NCI-H510A (cell line): ENCODE results near the gene ZNF324B.
"Not testable (repeated sequence)": the region's sequence is repeated elsewhere in the genome, so short reads cannot be mapped to it uniquely, and the experiment has no call there.

ENCODE experiments used
- DNase-seq: peaks from one replicate; lab custom pipeline; 2025; lab: John Stamatoyannopoulos, UW

ZNF324B gene

DNA sequence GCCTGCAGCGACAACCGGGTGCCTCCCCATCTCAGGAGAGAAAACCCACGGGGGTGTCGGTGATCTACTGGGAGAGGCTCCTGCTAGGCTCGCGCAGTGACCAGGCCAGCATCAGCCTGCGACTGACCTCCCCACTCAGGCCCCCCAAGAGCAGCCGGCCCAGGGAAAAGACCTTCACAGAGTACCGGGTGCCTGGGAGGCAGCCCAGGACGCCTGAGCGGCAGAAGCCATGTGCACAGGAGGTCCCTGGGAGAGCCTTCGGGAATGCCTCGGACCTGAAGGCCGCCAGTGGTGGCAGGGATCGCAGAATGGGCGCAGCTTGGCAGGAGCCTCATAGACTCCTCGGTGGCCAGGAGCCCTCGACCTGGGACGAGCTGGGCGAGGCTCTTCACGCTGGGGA, 3.9 kb downstream of the ZNF324B start:
- no peak for DNase-seq

DNA sequence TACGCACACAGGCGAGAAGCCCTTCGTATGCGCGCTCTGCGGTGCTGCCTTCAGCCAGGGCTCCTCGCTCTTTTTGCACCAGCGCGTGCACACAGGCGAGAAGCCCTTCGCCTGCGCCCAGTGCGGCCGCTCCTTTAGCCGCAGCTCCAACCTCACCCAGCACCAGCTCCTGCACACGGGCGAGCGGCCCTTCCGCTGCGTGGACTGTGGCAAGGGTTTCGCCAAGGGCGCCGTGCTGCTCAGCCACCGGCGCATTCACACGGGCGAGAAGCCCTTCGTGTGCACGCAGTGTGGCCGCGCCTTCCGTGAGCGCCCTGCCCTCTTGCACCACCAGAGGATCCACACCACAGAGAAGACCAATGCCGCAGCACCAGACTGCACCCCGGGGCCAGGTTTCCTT, 4.7 kb downstream of the ZNF324B start:
- DNase-seq, result no peak

DNA sequence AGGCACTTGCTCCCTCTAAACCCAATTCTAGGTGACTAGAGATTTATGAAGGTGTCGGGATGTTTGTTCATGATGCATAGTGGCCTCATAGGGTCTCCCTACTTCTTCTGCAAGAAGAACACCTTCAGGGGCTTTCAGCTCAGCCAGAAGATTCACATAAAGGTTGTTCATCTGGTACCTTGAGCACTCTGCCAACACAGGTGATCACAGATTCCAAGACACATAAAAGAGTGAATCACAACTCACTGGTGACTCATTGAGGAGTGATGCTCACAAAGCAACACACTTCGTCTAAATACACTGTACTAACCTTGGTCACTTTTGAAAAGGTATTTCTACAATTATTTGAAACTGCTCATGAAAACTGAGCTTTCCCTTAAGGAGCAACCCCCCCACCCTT, 8.6 kb downstream of the ZNF324B start:
- no peak for DNase-seq

DNA sequence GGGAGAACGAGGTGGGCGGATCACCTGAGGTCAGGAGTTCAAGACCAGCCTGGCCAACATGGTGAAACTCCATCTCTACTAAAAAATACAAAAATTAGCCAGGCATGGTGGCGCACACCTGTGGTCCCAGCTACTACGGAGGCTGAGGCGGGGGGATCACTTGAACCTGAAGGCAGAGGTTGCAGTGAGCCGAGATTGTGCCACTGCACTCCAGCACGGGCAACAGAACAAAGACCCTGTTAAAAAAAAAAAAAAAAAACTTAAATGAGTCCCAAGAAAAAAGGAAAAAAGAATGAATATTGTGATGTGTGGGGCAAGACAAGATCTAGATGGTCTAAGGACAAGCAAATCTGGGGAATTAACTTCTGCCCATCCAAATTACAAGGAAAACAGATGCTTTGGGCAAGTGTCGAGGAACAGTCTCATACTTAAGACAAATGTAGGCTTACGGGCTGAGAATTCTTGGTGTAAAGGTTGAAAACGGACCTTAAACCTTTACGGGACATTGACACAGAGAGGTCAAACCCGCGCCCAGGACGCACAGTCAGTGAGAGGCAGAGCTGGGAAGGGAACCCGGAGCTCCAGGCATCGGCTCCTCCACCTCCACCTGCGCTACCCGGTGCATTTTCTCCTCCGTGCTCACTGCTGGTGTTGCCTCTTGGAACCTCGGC, 14.8 kb downstream of the ZNF324B start:
- no peak for DNase-seq

DNA sequence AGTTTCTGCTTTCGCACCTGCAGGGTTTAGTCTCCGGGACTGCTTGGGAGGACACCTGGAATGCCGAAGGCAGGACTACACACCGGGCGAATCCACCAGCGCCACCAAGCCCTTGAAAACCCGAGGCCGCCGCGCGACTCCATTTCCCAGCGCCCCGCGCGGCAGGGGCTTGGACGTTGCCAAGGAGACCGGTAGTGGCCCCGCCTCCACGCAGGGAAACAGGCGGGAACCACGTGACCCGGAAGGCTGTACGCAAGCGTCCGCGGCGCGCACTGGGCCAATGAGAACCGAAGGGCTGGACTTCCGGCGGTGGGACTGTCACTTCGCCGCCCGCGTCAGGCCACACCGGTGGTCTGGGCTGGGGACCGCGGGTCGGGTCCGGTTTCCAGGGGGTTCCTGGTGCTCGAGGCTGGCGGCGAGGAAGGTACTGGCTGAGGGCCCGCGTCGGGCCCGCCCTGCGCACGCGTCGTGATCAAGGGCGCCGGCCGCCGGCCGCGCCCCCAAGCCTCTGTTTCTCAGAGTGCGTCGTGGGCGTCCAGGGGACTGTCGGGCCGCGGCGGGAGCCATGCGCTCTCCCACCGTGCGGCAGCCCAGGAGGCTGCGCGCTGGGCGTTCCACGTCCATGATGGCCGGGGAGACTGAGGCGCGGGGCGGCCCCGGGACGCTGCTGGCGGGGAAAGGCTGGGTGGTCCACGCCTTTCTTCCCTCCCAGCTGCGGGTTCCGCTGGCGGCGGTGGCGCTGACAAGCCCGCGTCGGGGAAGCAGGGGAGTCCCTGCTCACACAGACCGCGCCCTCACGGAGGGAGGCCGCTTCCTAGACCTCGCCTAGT, 15.6 kb downstream of the ZNF324B start, which contains the start of gene ZNF324:
TSS of gene ZNF324 (plus strand) at position 321 of the 830 bp plus-strand sequence. CDS start 2,106 bp downstream, outside the sequence.
- peak; percentile 97 for DNase-seq

DNA sequence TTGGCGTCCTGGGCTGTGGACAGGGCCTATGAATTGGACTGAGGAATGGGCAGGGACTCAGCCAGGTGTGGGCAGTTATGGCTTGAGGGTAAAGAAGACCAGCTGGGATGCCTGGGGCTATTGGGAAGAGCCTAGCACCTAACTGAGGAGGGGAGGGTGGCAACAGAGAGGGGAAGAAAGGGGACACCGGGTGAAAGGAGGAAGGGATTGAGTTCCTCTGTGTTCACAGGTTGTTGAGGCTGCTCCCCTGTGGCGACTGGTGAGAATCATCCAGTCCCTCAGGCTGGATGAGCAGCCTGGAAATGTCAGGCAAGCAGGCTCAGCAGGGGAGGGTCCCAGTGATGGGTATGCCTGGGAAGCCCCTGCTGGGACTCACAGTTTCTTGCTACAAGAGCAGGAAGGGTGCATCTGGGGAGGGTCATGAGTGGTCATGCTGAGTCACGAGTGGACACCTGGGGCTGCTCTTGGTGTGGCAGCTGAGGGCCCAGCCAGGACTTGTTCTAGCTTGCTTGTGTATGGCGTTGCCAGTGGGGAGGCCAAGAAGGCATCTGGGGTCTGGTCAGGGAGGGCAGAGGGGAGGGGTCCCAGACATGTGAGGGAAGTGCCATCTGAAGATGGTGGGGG, 16.9 kb downstream of the ZNF324B start:
- DNase-seq, result no peak

DNA sequence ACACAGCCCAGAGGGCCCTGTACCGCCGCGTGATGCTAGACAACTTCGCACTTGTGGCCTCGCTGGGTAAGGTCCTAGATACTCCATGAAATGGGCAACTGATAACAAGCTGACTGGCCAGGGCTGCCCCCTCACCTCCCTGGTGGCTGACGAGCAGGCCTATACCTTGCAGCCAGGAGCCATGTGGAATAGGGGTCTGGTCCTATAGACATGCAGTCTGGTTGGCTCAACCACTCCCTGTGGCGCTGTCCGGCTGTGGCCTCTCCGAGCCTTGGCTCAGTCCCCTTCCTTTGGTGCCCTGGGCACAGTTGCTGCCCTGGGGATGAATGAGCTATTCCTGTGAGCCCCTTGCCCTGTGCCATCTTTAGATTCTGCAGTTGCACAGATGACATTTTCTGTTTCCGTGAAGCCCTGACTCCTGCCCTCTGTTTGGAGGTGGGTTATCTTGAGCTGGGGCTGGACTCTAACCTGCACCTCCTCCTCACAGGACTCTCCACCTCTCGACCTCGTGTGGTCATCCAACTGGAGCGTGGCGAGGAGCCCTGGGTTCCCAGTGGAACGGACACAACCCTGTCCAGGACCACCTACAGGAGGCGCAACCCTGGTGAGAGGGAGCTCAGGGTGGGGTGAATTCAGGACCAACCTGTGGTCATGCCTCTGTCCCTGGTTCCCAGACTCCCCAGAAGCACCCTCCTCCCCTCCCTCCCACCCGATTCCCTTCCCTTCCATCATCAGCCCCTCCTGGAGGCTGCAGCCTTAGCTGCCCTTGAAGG, 18.0 kb downstream of the ZNF324B start:
- DNase-seq, result no peak

DNA sequence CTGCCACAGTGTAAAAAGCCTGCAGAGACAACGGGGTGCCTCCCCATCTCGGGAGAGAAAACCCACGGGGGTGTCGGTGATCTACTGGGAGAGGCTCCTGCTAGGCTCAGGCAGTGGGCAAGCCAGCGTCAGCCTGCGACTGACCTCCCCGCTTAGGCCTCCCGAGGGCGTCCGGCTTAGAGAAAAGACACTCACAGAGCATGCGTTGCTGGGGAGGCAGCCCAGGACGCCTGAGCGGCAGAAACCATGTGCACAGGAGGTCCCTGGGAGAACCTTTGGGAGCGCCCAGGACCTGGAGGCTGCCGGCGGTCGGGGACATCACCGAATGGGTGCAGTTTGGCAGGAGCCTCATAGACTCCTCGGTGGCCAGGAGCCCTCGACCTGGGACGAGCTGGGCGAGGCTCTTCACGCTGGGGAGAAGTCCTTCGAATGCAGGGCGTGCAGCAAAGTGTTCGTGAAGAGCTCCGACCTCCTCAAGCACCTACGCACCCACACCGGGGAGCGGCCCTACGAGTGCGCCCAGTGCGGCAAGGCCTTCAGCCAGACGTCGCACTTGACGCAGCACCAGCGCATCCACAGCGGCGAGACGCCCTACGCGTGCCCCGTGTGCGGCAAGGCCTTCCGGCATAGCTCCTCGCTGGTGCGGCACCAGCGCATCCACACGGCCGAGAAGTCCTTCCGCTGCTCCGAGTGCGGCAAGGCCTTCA, 19.6 kb downstream of the ZNF324B start:
- not testable (repeated sequence) for DNase-seq

DNA sequence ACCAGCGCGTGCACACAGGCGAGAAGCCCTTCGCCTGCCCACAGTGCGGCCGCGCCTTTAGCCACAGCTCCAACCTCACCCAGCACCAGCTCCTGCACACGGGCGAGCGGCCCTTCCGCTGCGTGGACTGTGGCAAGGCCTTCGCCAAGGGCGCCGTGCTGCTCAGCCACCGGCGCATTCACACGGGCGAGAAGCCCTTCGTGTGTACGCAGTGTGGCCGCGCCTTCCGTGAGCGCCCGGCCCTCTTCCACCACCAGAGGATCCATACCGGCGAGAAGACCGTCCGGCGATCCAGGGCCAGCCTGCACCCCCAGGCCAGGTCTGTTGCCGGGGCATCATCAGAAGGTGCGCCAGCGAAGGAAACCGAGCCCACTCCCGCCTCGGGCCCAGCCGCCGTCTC, 20.3 kb downstream of the ZNF324B start:
- no peak for DNase-seq

DNA sequence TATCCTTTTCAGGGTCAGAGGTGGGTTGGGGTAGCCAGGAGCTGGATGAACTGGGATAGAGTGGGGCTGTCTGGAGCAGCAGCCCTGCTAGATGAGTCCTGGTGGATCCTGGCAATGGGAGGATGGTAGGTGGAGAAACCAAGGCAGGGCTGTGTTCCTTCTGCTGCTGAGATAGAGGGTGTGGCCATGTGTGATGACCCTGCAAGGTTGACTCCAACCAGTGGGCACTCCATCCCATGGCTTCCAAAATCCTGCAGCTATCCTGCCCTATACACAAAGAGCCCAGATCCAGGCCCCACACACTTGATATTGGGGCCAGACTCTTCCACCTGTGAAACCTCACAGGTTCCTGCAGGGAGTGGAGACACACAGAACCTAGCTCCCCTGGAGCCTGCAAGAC, 22.4 kb downstream of the ZNF324B start:
- no peak for DNase-seq

DNA sequence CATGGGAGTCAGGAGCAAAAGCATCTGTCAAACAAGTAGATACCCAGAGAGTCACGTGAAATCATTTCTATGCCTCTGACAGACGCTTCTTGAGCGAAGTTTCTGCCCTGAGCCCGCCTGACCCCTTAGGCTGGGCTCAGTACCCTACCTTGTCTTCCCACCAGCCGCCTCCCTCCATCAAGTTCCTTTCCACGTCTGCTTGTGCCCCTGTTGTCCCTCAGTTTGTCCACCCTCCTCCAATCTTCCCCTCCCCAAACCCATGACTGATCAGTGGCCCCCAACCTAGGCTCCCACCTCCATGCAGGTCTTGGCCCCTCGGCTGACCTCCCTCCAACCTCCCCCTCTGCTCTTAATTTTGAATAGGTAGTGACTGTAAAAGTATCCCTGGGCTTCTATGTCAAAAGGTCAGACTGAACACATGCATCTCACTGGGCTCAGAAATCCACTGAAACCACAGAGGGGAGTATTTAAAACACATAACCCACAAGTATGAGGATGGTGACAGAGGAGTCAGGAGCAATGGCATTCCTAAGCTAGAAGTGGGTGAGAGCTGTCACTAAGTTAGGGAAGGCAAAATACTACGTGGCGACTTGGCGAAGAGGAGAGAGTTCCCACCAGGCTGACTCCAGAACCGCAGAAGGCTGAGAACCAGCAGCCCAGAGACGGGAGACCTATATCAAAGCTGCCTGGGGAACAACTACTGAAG, 23.0 kb downstream of the ZNF324B start:
- no peak for DNase-seq

DNA sequence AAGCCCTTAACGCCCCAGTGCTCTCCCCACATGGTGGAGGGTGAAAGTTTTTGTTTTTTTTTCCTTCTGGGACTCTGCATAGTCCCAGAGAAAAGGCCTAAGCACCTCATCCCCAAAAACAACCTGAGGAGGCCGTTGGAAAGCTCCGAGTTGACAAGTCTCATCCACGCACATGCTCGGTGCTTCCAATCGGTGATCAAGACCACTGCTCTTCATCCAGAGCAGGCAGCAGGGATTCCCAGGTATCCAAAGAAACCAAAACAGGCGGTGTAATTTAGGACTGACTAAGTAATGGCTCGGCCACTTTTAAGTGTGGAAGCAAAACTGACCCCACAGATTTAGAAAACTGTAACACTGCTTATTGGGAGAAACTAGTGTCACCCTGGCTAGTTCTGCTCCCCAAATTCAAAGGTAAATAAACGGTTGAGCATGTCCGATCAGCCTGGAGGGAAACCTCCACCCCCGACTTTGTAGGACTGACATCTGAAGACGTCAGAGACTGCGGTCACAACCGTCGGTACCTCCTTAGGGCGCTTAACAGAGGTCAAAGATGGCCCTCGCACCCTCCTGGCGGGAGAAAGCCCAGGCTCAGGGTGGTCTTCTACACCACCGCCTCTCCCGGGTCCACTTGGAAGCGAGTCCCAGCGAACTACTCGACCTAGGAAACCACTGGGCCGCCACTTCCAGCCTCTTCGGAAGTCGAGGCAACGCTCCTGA, 23.7 kb downstream of the ZNF324B start:
- no peak for DNase-seq

DNA sequence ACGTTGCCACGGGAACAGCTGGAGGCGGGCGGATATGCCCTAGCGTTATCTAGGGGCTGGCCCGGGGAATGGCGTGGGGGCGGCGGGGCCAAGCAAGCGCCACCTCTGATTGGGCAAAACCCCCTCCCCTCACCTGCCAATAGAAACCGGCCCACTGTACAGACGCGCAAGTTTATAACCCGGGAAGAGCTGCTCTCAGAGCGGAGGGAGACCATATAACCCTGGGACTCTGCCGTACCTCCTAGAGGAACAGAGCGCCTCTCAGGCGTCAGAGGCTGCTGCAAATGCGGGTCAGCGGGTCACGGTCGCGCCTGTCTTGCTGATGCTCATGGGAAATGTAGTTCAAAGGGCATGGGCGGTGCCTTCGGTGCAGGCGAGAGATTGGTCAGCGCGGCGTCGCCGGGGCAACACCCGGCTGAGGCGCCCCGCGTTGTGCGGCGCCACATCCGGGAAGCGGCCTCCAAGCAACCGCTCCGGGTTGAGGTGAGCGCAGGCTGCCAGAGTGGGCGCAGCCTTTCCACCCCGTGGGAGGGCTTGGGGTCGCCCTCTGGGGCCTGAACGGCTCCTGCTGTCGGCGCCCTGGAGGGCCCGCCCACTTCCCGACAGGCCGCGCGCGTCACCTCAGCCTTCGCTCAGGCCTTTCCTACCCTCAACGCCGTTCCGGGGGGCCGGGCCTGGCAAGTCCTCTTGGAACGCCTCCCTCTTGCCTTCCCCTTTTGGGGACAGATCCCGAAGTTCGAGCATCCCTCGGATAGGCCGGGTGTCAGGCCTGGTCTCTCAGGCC, 24.5 kb downstream of the ZNF324B start, which contains the start of gene ZNF446:
TSS of gene ZNF446 (plus strand) at position 639 of the 784 bp plus-strand sequence. CDS start 867 bp downstream, outside the sequence.
- DNase-seq, result peak; percentile 93

DNA sequence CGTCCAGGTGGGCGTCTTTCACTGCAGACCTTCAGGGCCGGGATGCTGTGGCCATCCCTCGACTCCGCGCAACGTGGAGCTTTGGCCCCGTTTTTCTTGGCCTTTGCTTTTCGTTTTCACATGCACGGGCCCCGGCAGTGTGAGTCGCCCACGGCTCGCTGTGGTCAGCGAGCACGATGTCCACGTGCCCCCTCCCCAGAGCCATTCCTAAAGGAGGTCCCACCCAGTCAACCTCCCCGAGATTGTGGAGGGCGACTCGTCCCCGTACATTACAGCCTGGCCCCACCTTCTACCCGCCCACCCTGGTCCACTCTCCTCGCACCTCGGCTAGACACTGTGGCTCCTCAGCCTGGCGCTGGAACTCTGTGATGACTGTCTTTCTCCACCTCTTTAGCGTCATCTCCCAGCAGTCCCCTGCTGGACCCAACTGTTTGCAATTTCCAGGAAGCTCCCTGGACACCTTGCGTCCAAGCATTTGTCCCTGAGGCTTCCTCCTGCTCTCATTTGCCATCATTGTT, 25.1 kb downstream of the ZNF324B start:
- no peak for DNase-seq

DNA sequence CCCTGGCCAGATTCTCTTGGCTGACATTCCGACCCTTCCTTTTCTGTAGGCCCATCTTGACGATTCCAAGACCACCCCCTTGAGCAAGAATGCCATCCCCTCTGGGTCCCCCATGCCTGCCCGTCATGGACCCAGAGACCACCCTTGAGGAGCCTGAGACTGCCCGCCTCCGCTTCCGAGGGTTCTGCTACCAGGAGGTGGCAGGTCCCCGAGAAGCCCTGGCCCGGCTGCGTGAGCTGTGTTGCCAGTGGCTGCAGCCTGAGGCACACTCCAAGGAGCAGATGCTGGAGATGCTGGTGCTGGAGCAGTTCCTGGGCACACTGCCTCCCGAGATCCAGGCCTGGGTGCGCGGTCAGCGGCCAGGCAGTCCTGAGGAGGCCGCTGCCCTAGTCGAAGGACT, 25.7 kb downstream of the ZNF324B start:
- DNase-seq, result no peak

DNA sequence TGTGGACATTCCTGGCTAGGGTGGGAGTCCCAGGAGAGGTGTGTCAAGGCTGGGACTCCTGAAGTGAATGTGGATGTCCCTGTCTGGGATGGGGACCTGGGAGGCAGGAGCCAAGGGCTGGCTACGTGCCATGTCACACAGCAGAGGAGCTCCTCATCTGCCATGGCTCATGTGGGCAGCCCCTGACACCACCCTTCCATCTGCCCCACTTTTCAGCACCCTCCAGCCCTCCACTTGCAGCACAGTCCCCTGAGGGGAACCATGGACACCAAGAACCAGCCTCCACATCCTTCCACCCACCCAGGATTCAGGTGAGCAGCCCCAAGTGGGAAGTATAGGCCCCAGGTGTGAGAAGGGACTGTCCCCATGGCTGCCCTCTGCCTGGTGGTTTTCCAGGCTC, 26.4 kb downstream of the ZNF324B start:
- no peak for DNase-seq

DNA sequence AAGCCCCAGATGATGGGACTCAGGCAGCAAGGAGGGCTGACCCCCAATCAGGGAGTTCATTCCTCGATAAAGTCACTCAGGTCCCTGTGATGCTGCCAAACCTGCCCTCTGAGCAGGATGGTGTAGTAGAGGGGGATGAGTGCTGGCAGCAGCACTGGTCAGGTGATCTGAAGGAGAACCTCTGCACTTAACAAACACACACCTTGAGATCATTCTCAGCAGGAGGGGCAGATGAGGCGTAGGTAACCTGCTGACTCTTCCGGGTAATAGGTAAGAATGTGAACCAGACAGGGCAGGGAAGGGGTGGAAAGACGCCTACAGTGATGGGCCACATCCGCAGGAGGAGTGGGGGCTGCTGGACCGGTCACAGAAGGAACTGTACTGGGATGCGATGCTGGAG, 27.9 kb downstream of the ZNF324B start:
- no peak for DNase-seq

DNA sequence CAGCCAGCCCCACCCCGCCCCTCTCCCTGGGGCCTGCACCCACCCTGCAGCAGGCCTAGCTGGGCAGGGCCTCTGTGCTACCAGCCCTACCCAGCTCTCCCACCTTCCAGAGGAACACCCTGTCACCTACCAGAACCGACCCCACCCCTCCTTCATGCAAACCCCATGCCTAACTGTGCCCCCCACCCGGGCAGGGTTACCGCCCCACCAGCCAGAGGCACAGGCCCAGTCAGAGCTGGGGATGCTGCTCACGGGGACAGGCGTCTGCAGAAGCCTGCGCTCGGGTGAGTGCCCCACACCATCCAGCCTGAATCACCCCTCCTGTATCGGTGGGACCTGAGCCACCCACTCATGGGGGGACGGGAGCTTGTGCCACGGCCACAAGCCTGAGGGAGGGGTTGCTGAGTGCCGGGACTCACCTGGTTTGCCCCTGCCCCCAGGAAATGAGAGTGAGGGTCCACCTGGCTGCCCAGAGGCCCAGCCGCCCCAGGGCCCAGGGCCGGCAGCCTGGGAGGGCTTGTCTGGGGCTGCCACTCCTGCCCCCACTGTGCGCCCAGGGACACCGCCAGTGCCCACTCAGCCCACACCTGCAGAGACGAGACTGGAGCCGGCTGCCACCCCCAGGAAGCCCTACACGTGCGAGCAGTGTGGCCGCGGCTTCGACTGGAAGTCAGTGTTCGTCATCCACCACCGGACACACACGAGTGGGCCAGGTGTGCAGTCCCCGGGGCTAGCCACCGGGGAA, 28.5 kb downstream of the ZNF324B start:
- no peak for DNase-seq
